Upper lobe of left lung (tissue), 4 donors: ENCODE data around the gene CATSPERE.

Source experiments
- EP300 ChIP-seq, 4 donors: sonication (generic); formaldehyde crosslinking; IDR thresholded peaks; one replicate each; pipeline ENCODE4 v1.5.1; 2017; ENCODE audit warnings: antibody characterized with exemption in 4 of 4, control low read depth in 2 of 4
- POLR2A ChIP-seq, 4 donors: fragments of 450-650 bp; IDR thresholded peaks; one replicate each; pipeline ENCODE4 v1.5.1; 2016 to 2017; ENCODE audit warnings: antibody characterized with exemption in 4 of 4, mild to moderate bottlenecking in 2 of 4
- POLR2AphosphoS5 ChIP-seq, 2 donors: sonication (generic); formaldehyde crosslinking; IDR thresholded peaks; one replicate each; pipeline ENCODE4 v1.5.1; 2017; ENCODE audit warnings: antibody characterized with exemption in 2 of 2
- TF ChIP-seq, protein P1 (sequence below), 6 experiments: fragments of 450-650 bp in 4 of 6; fragments of 200-600 bp in 2 of 6; sonication (generic) in 2 of 6; IDR thresholded peaks; one replicate each; pipeline ENCODE4 v1.5.1; 2016 to 2019; ENCODE audit warnings: antibody characterized with exemption in 6 of 6

DNA sequence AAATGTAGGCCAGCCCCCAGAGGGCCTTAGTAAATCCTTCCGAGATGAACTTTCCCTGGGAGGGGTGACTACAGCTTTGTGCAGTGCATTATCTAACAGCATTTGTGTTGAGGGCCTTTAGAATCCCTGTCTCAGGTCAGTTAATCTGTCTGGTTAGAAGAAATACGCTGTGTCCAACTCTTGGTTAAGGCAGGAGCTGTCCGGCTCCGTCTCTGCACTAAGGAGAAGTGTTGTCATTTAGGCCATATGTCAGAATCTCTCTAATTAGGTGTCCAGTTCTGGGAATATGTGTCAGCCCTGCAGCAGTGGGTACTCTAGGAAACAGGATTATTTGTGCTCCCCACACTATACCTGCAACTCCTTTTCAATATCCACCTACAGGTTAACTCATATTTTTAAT is 124.8 kb downstream of the CATSPERE start:
- no peak for TF ChIP-seq POLR2AphosphoS5 (IDR thresholded peaks at IDR 0.05)
- no peak for TF ChIP-seq POLR2A (IDR thresholded peaks at IDR 0.05)
- TF ChIP-seq, protein P1, sequence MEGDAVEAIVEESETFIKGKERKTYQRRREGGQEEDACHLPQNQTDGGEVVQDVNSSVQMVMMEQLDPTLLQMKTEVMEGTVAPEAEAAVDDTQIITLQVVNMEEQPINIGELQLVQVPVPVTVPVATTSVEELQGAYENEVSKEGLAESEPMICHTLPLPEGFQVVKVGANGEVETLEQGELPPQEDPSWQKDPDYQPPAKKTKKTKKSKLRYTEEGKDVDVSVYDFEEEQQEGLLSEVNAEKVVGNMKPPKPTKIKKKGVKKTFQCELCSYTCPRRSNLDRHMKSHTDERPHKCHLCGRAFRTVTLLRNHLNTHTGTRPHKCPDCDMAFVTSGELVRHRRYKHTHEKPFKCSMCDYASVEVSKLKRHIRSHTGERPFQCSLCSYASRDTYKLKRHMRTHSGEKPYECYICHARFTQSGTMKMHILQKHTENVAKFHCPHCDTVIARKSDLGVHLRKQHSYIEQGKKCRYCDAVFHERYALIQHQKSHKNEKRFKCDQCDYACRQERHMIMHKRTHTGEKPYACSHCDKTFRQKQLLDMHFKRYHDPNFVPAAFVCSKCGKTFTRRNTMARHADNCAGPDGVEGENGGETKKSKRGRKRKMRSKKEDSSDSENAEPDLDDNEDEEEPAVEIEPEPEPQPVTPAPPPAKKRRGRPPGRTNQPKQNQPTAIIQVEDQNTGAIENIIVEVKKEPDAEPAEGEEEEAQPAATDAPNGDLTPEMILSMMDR (IDR thresholded peaks at IDR 0.05): no peak
- TF ChIP-seq EP300 (IDR thresholded peaks at IDR 0.05): no peak
